WTC11 (cell line): ENCODE data around the gene DCBLD2. TPM values are rescaled to one million over a fixed set of nuclear protein-coding genes. Genes with fewer than 3 reads are reported as not detected.

Experiments used
- ATAC-seq: fragments of 200-7000 bp; cut with Tn5 transposase; 2 replicates; pipeline ENCODE4 v1.10.0; 2021; ENCODE audit warnings: mild to moderate bottlenecking, moderate library complexity
- CTCF ChIA-PET: fragments of 300-600 bp; sonication (Branson Sonifier 250); formaldehyde crosslinking; loops from one replicate; lab custom pipeline; 2021; ENCODE audit warnings: antibody characterized with exemption; lab: Charles Lee
- POLR2A ChIA-PET: fragments of 350-600 bp; sonication (Branson Sonifier 250); formaldehyde crosslinking; loops from one replicate; lab custom pipeline; 2021; ENCODE audit warnings: antibody characterized with exemption; lab: Charles Lee
- DNase-seq: peaks from one replicate; pipeline ENCODE4 v3.0.0; 2021; ENCODE audit warnings: low spot score
- H3K27ac Mint-ChIP-seq: 2 replicates; pipeline ENCODE4 v1.8.0; 2021; ENCODE audit warnings: mixed read lengths
- H3K27me3 Mint-ChIP-seq: 2 replicates; pipeline ENCODE4 v1.8.0; 2021; ENCODE audit warnings: low read depth, mild to moderate bottlenecking, moderate library complexity, mixed read lengths
- H3K36me3 Mint-ChIP-seq: 2 replicates; pipeline ENCODE4 v1.8.0; 2021; ENCODE audit warnings: mixed read lengths
- H3K4me1 Mint-ChIP-seq: 2 replicates; pipeline ENCODE4 v1.8.0; 2022; ENCODE audit warnings: mixed read lengths
- H3K4me3 Mint-ChIP-seq: 2 replicates; pipeline ENCODE4 v1.8.0; 2021; ENCODE audit warnings: mild to moderate bottlenecking, moderate library complexity, mixed read lengths
- H3K9me3 Mint-ChIP-seq: 2 replicates; pipeline ENCODE4 v1.8.0; 2021; ENCODE audit warnings: mixed read lengths
- AR ChIP-seq: fragments of 250-450 bp; sonication (Bioruptor Pico); IDR thresholded peaks from 2 replicates; pipeline ENCODE4 v1.9.0; 2021; ENCODE audit warnings: mild to moderate bottlenecking
- ATF3 ChIP-seq: sonication (generic); formaldehyde crosslinking; conservative IDR thresholded peaks from 2 replicates; pipeline ENCODE4 v1.8.1; 2022; ENCODE audit warnings: mild to moderate bottlenecking, missing genetic modification reagents
- ATF6 ChIP-seq: sonication (generic); formaldehyde crosslinking; IDR thresholded peaks from 2 replicates; pipeline ENCODE4 v1.8.1; 2023; ENCODE audit warnings: mild to moderate bottlenecking, missing genetic modification reagents
- E2F1 ChIP-seq: sonication (generic); formaldehyde crosslinking; IDR thresholded peaks from 2 replicates; pipeline ENCODE4 v1.8.0; 2022; ENCODE audit warnings: mild to moderate bottlenecking, missing genetic modification reagents
- E2F4 ChIP-seq: sonication (generic); formaldehyde crosslinking; IDR thresholded peaks from 2 replicates; pipeline ENCODE4 v1.8.1; 2022; ENCODE audit warnings: low read depth, mild to moderate bottlenecking, moderate library complexity, missing genetic modification reagents, borderline replicate concordance
- E2F5 ChIP-seq: sonication (generic); formaldehyde crosslinking; IDR thresholded peaks from 2 replicates; pipeline ENCODE4 v1.8.1; 2022; ENCODE audit warnings: mild to moderate bottlenecking, moderate library complexity, missing genetic modification reagents
- EMX1 ChIP-seq: fragments of 250-450 bp; sonication (Bioruptor Pico); IDR thresholded peaks from 2 replicates; pipeline ENCODE4 v1.8.0; 2021; ENCODE audit warnings: mild to moderate bottlenecking
- ERG ChIP-seq: fragments of 250-450 bp; sonication (Bioruptor Pico); IDR thresholded peaks from 2 replicates; pipeline ENCODE4 v1.8.0; 2021; ENCODE audit warnings: mild to moderate bottlenecking
- FOXP1 ChIP-seq: sonication (generic); formaldehyde crosslinking; IDR thresholded peaks from 2 replicates; pipeline ENCODE4 v1.8.0; 2022; ENCODE audit warnings: missing genetic modification reagents, mild to moderate bottlenecking, moderate library complexity, borderline replicate concordance
- GRHL2 ChIP-seq: fragments of 250-450 bp; sonication (Bioruptor Pico); IDR thresholded peaks from 2 replicates; pipeline ENCODE4 v1.8.0; 2022; ENCODE audit warnings: mild to moderate bottlenecking, moderate library complexity; ENCODE audit not compliant: insufficient replicate concordance, severe bottlenecking
- IRF2 ChIP-seq: sonication (generic); formaldehyde crosslinking; IDR thresholded peaks from 2 replicates; pipeline ENCODE4 v1.8.0; 2022; ENCODE audit warnings: low read depth, missing genetic modification reagents, borderline replicate concordance
- NR2C2 ChIP-seq: sonication (generic); formaldehyde crosslinking; IDR thresholded peaks from 2 replicates; pipeline ENCODE4 v1.8.0; 2022; ENCODE audit warnings: mild to moderate bottlenecking, missing genetic modification reagents
- PRDM15 ChIP-seq: sonication (generic); formaldehyde crosslinking; IDR thresholded peaks from 2 replicates; pipeline ENCODE4 v1.8.0; 2022; ENCODE audit warnings: missing genetic modification reagents
- SMAD4 ChIP-seq: sonication (generic); formaldehyde crosslinking; IDR thresholded peaks from 2 replicates; pipeline ENCODE4 v1.8.0; 2022; ENCODE audit warnings: mild to moderate bottlenecking, missing genetic modification reagents
- TEAD4 ChIP-seq: sonication (generic); formaldehyde crosslinking; IDR thresholded peaks from 2 replicates; pipeline ENCODE4 v1.8.0; 2022; ENCODE audit warnings: mild to moderate bottlenecking, missing genetic modification reagents
- USF1 ChIP-seq: sonication (generic); formaldehyde crosslinking; IDR thresholded peaks from 2 replicates; pipeline ENCODE4 v1.8.0; 2022; ENCODE audit warnings: mild to moderate bottlenecking, missing genetic modification reagents
- ZNF263 ChIP-seq: sonication (generic); formaldehyde crosslinking; IDR thresholded peaks from 2 replicates; pipeline ENCODE4 v1.8.1; 2022; ENCODE audit warnings: low read depth, mild to moderate bottlenecking, moderate library complexity, missing genetic modification reagents
- ZNF317 ChIP-seq: sonication (generic); formaldehyde crosslinking; IDR thresholded peaks from 2 replicates; pipeline ENCODE4 v1.8.1; 2023; ENCODE audit warnings: low read depth, mild to moderate bottlenecking, moderate library complexity, missing genetic modification reagents, borderline replicate concordance
- total RNA-seq: library from RNA; stranded (reverse); gene quantifications from 3 replicates; pipeline ENCODE4 v1.2.3, GENCODE V29; 2021

The DCBLD2 gene
- total RNA-seq, 1 experiment from 2014 or later: 47.9 TPM

- TF ChIP-seq USF1: no peak
- TF ChIP-seq TEAD4 (CRISPR knock-in tag): no peak
- no peak for TF ChIP-seq E2F4 (CRISPR knock-in tag)
Measured at GRCh38 chr3:98877132-98877531, 24.4 kb downstream of the DCBLD2 start (continued).

GRCh38 chr3:98875535-98875934 lies 26.0 kb downstream of the DCBLD2 start:
- H3K27ac Mint-ChIP-seq: no peak overlapping the region
- ATAC-seq (no peak), DNase-seq (no peak)
- peaks cover 15% of the 10 kb centered on the region for H3K36me3 Mint-ChIP-seq
- 0 out of 2 replicates have a peak, but pooled peaks cover 3% of the 10 kb centered on the region for H3K9me3 Mint-ChIP-seq
- POLR2A ChIA-PET: no interaction called here
- H3K4me1 Mint-ChIP-seq: no peaks in the 10 kb centered on the region; the same call in 1 of the 2 replicates
- CTCF ChIA-PET: no interaction called here
- H3K4me3 Mint-ChIP-seq: no peak overlapping the region
- no peaks in the 10 kb centered on the region for H3K27me3 Mint-ChIP-seq
- TF ChIP-seq E2F1 (CRISPR knock-in tag) (no peak), E2F5 (no peak), PRDM15 (CRISPR knock-in tag) (no peak), ERG (CRISPR knock-in tag) (no peak), AR (CRISPR knock-in tag) (no peak), FOXP1 (CRISPR knock-in tag) (no peak), SMAD4 (CRISPR knock-in tag) (no peak), ATF6 (CRISPR knock-in tag) (no peak), ATF3 (CRISPR knock-in tag) (no peak), EMX1 (CRISPR knock-in tag) (no peak), GRHL2 (CRISPR knock-in tag) (no peak), ZNF263 (no peak), ZNF317 (CRISPR knock-in tag) (no peak), NR2C2 (CRISPR knock-in tag) (no peak), IRF2 (CRISPR knock-in tag) (no peak), TEAD4 (CRISPR knock-in tag) (no peak)
- TF ChIP-seq, all 79 proteins: peak for 0
